ENCODE data around the gene DNAH11.

The DNAH11 gene

DNA sequence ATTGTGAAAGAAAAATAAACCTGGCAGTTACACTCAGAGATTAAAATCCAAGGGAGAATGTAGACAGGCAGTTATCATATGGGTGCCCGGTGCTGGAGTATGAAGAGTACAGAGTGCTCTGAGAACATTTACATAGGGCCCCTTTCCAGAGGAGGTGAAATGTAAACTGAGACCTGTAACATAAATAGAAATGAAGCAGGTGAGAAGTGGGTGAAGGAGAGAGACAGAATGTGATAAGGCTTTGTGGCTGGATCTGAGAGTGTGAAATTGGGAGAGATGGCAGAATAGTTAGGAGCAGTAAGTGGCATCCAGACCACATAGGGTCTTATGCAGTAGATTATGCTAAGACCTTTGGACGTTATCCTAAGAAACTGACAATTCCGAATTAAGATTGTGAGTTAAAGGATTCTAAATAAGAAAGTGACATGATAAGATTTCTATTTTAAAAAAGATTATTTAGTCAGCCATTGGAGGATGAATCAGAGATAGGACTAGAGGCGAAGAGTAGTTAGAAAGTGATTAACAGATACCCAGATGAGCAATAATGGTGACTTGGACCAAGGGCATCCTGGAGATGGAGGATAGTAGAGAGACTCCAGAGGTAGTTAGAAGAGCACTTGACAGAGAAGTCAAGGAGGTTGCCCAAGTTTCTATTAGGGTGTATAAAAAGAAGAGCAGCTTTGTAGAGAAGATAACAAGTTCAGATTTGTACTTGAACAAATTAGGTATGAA, 36.7 kb downstream of the DNAH11 start:
- DNase-seq (ENCODE audit: low spot score): no peak
- Histone ChIP-seq H3K4me3 (no peak overlapping the region), H3K27ac (peak overlapping the region in 1 of 2 donors; percentile 45)
- TF ChIP-seq, protein P1, sequence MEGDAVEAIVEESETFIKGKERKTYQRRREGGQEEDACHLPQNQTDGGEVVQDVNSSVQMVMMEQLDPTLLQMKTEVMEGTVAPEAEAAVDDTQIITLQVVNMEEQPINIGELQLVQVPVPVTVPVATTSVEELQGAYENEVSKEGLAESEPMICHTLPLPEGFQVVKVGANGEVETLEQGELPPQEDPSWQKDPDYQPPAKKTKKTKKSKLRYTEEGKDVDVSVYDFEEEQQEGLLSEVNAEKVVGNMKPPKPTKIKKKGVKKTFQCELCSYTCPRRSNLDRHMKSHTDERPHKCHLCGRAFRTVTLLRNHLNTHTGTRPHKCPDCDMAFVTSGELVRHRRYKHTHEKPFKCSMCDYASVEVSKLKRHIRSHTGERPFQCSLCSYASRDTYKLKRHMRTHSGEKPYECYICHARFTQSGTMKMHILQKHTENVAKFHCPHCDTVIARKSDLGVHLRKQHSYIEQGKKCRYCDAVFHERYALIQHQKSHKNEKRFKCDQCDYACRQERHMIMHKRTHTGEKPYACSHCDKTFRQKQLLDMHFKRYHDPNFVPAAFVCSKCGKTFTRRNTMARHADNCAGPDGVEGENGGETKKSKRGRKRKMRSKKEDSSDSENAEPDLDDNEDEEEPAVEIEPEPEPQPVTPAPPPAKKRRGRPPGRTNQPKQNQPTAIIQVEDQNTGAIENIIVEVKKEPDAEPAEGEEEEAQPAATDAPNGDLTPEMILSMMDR (IDR thresholded peaks at IDR 0.05): no peak

DNA sequence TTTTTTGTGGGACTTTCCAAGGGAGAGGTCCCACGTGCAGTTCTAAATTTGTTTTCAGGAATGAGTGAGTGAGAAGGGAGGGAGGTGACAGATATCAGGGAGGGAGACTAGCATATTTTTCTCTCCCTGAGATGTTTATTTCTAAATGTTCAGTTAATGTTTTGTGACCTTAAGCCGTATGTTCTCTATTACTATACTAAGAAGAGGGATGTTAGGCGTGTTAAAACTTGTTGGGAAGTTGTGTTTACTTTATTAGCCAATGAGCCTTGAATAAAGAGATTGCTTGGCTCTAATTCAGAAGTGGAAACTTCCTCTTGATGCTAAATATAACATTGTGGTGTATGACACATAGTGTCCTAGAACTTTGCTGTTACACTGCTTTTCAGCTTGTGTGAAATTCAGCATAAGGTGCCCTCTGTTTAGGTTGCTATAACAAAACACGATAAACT, 37.3 kb downstream of the DNAH11 start:
- TF ChIP-seq, protein P1 (IDR thresholded peaks at IDR 0.05): no peak
- no peak for DNase-seq (ENCODE audit: low spot score)
- peak overlapping the region in 1 of 2 donors; percentile 45 for H3K27ac ChIP-seq

DNA sequence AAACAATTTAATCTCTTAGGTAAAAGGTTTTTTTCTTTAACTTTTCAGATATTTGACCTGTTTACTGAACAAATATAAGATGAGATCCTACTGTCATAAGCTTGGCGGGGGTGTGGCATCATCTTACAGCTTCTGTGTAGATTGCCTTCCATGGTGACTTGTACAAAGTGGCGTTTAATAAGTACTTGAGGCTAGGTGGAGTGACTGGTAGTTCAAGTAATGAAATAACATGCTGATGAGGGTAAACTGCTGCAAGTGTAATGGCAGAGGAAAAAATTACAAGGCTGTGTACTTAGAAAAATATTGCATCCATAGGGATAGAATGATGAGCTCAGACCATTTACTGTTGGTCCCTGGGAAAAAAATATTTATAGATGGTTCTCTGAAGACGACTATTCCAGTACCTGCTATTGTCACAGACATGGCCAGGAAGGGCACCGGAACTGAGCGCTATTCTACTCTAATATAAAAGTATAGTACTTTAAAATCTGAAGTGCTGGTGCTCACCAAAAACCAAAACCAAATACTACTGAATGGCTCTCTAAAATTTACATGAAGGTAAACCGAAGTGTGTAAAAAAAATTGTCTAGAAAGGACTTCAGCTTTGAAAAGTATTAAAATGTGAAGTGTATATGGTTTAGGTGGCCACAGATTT, 42.4 kb downstream of the DNAH11 start:
- no peak overlapping the region for H3K27ac ChIP-seq
- TF ChIP-seq, protein P1 (IDR thresholded peaks at IDR 0.05): no peak
- DNase-seq (ENCODE audit: low spot score): no peak
- no peak overlapping the region for H3K4me3 ChIP-seq

More for the DNA sequence above, 37.3 kb downstream of the DNAH11 start:
- H3K4me3 ChIP-seq: no peak overlapping the region

DNA sequence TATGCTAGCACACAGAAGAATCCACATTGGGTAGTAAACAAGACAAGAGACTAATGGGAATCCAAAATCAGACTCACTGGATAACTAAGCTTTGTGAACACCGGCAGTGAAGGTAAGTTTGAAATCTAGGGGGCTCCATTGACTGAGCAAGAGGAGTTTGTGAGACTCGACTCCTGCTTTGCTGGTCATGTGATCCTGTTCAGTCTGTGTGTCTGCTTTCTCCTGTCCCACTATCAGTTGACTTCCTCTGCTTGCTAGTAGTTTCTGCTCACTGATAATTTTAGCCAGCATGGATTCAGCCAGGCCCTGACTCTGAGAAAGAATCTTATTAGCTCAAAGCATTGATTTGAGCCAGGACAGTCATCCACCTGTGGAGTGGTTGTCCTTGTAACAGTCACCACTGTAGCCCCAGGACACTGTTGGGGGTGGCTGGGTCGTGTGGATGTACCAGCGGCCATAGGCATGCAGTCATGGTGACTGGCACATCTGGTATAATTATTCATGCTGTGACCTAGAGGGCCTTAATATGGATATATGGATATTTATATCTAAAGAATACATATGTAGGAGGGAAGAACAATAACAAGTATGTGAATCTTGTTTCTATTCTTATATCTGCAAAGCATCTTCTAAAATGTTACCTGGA, 44.4 kb downstream of the DNAH11 start:
- DNase-seq (ENCODE audit: low spot score): no peak

DNA sequence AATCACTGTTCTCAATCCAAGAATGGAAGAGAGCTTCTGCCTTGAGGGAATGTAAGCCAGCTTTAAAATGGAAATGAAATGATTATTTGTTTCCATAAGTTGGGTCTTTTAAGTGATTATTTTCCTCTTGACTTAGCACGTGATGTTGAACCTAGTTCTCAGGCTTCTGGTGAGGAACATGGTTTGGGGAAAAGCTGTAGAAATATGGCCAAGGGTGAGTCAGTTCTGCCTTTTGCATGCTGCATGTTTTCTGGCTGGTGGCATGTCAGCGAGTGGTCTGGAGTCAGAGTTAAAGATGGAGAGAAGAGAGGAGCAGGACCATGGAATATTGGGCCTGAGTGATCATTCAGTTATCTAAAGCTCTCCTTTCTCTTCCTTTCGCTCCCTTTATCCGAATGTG, 54.0 kb downstream of the DNAH11 start:
- no peak for DNase-seq (ENCODE audit: low spot score)
- Histone ChIP-seq H3K4me3 (no peak overlapping the region), H3K27ac (no peak overlapping the region)
- TF ChIP-seq, protein P1 (IDR thresholded peaks at IDR 0.05): no peak

More for the DNA sequence above, 44.4 kb downstream of the DNAH11 start:
- Histone ChIP-seq H3K4me3 (no peak overlapping the region), H3K27ac (no peak overlapping the region)
- TF ChIP-seq, protein P1 (IDR thresholded peaks at IDR 0.05): no peak

DNA sequence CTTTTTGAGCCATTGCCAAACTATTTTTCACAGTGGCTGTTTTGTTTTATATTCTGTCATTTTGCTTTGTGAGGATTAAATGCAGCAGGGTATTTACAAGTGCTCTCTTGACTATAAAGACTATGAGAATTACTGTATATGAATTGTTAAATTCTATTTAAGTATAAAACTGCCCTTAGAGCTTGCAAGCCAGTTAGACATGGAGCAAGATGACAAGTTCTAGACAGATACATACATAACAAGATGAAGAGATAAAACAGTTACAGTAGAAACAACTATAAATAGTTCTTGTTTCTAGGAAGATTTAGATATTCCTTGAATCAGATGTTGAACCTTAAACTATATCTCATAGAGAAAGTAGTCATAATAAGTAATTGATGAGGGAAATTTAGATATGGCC, 60.6 kb downstream of the DNAH11 start:
- Histone ChIP-seq H3K27ac (no peak overlapping the region), H3K4me3 (no peak overlapping the region)
- TF ChIP-seq, protein P1 (IDR thresholded peaks at IDR 0.05): no peak
- DNase-seq (ENCODE audit: low spot score): no peak
